T-helper 2 cell (primary cell): ENCODE measurements around the gene RBM33.

Experiments used
- DNase-seq, 5 experiments: peaks; one replicate each; pipeline versions ENCODE4 v3.0.0 to v3.0.0-alpha.2; 2012 to 2022

RBM33 gene

DNA sequence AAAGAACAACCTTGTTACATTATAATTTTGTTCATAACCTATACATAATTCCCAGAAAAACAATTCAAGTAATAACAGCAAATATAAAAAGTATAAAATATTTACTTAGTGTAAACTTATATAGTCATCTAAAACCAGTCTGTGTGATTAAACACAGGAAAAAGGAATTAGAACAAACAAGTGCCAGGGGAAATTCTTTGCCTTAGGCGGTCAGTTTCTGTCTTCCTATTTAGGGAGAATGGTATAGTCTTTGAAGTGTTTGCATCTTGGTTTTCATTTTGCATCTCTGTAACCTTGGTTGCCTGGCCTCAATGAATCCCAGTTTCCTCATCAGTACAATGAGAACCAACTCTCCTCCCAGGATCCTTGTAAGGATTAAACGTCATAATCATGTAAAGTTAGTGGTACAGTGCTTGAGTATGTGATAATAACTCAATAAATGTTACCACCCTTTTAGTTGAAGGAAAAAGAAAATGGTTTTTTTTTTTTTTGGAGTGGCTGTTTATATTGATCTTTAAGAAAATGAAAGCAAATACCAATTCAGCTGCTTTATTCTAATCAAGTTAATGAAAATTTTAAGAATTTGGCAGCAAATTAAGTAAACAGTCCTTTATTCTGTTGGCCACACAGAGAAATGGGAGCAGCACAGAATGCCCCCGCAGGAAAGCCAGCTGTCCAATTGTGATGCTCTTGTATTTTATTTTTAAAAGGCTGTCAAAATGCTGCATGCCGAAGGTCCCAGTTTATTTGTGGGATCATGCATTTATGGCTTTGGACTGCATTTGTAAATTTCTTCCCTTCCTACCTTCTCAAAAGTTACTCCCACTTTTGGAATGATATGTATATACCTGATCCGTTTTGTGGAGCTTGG is 106.0 kb downstream of the RBM33 start:
- DNase-seq: no peak

DNA sequence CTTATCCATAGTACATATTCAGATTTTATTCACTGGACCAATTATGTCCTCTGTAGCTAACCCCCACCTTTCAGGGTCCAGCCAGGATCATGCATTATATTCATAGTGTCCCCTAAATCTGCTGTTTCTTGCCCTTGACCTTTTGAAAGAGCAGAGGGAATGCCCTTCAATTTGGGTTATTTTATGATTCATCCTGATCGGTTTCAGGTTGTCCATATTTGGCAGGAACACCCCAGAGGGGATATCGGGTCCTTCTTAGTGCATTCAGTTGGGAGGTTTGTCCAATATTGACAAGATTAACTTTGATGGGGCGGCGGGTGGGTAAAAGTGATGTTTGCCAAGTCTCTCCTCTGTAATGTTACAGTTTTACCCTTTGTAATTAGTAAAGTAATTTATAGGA is 106.9 kb downstream of the RBM33 start:
- no peak for DNase-seq

DNA sequence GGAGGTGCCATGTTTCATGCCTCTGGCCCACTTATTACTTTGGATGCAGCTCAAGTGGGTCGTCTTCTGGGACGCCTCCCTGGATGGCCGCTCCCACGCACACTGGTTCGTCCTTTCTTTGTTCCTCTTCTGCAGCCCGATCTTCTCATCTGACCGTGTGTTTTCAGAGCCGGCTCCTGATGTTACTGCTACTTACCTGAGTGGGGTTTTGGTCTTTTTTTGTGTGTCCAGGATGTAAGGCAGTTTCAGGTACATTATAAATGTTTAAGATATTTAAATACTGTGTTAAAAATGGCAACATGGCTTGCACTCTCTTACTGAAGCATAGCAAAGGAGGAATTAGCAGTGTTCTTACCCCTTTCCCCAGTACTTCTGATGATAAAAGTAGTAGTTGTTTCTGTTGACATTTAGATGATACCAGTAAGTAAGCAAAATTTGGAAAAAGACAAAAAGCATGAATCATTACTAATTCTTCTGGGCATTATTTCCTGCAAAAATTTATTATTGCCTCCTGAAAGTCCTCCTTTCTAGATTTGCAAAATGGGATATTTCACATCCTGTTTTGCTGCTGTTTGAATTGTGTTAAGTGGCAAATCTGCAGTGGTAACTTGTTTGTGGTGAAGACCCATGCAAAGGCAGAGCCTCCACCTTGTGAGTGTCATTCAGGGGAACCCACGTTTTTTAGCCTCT is 108.4 kb downstream of the RBM33 start:
- DNase-seq: no peak

DNA sequence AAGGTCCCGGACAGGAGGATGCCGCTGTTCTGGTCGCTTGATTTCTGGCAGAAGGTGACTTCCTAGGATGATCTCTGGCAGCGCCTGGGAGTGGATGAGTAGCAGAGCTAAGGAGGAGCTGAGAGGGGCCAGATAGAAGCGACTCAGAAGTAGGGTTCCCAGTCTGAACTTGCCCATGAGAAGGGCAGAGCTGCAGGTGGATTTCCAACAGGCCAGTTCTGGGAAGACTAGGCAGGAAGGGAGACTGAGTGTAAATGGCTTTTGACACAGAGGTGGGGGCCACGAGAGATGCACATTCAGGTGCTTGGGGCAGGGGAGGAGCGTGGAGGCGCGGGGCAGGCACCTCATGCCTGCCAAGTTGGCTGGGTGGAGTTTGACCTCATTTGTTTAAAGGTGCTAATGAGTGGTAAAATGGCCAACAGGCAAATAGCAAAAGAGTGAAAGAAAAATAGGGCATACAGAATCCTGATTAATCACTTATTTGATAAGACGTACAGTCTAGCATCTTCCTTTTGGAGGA is 109.0 kb downstream of the RBM33 start:
- DNase-seq: no peak

DNA sequence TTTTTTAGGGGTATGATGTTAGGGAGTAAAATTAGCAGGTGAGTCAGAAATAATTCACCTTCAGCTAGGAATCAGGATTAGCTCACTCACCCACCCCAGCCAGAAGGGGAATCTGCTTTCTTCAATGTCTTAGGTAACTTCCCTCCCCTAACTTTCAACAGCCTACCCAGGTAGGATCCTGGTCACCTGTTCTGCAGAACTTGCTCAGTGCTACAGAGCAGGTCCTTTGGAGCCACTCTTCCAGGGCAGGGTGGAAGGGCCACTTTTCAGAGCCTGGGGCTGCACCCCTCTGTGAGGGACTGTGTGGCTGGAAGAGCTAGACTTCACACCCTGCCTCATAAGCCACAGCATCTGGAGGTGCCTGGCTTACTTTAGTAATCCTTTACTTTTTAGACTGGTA is 109.7 kb downstream of the RBM33 start:
- no peak for DNase-seq

DNA sequence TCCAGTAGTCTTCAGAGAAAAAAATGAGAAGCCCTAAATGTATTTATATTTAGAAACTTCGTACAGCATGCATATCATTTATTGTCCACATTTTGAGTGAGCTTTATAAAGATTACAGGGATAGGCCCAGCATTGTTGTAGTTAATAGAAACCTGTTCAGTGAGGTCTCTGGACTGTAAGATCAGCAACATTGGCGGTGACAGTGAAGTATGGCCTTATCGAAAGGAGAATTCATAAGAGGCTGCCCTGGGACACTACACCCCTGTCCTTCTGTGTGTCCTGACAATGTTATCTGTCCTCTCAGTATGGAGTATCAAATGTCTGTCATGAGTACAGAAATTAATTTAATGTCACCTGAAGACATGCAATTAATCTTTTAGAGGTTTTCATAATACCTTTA is 110.6 kb downstream of the RBM33 start:
- DNase-seq: no peak

DNA sequence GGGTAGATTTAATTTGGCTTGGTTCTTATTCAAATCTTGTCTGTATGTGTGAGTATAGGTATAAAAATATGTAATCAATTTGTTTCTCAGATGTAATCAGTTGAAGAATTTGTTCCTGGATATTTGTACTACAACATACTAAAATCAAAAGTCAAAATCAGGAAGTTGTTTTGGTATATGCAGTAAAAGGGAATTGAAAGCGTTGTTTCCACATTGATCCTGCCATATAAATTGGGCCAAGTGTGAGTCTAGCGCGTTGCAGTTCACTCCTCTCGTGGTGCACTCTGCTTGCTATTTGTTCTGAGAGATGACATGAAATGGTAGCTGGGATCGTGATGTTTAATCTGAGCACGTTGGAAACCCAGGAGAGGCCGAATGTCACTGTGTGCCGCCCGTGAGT is 111.9 kb downstream of the RBM33 start:
- DNase-seq: no peak

DNA sequence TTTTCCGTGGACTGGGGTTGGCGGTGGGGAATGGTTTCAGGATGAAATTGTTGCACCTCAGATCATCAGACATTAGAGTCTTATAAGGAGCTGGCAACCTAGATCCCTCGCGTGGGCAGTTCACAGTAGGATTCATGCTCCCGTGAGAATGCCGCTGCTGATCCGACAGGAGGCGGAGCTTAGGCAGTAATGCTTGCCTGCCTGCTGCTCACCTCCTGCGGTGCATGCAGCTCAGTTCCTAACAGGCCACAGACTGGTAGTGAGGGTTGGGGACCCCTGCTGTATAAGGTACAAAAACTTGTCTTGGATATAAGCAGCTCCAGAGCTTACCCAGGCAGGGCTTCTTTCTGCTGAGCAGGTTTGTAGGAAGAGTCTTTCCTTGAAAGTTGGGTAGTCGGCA is 113.9 kb downstream of the RBM33 start:
- no peak for DNase-seq

DNA sequence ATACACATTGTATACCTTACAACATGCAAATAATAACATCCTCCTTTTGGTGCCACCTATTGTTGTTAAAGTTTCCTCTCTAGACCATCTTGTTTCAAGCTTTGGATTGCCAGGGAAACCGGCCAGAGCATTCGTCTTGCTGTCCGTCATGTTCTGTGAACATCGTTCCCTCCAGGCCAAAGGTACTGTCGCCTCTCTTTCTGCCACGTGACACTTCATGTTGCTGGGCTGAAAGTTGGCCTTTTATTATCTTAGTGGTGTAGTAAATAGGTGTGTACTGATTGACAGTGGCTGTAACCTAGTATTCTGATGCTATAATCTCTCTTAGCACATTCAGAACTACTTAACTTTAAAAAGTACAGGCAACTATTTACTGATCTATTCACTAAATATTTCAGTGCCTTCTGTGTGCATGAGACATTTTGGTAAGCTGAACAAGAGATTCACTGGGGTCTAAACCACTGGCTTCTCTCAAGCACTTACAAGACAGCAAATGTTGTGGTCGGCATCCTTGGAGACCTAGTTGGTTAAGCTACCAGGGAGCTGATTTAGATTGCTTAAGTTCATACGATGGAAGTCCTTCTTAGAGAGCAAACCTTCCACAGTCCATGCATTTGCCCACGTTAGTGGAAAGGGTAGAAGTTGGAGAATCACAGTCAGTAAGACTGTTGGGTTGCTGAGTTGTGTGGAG is 115.4 kb downstream of the RBM33 start:
- no peak for DNase-seq

DNA sequence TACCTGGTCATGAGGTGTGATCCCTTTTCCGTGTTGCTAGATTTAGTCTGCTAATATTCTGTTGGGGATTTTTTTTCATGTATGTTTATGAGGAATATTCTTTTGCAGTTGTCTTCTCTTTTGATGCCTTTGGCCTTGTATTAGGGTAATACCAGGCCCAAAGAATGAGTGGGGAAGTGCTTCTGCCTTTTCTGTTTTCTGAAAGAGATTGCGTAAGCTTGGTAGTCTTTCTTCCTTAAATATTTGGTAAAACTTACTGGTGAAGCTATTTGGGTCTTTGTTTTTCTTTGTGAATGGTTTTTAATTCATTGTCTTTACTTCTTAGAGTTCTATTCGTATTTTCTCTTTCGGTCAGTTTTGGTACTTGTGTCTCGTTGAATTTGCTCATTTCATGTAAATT is 116.7 kb downstream of the RBM33 start:
- DNase-seq: no peak

DNA sequence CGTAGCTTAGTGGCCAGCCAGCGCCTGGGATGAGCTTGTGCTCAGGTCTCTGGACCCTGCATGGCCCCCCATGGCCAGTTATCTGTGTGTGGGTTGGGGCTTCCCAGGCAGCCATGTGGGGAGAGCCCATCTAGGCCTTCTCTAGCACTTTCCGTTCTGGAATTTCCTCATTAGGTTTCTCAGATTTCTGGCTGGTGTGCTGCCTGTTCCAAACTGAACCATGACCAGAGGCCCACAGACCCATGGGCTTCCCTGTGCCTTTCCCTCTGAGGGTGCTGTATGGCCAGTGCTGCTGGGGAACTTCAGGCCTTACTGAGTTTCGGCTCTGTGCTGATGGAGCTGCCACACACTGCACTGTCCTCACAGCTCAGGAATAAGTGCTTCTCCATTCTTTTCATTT is 117.6 kb downstream of the RBM33 start:
- no peak for DNase-seq

DNA sequence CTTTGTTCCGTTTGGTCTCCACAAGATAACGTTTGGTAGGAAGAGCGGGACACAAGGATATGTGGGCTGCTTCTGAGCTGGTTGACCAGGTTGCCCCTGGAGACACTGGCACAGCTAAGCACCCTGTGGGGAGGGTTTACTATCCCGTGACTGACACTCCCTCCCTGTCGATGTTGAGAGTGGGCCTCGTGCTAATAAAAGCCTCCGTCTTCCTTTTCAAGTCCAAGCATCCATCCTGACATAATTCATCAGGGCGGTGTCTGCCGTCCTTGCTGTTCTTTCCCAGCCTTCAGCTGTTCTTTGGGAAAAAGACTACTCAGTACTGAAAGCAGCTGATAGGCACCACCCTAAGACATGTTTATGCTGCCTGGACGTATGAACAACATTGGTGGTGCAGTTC is 118.2 kb downstream of the RBM33 start:
- DNase-seq: no peak

DNA sequence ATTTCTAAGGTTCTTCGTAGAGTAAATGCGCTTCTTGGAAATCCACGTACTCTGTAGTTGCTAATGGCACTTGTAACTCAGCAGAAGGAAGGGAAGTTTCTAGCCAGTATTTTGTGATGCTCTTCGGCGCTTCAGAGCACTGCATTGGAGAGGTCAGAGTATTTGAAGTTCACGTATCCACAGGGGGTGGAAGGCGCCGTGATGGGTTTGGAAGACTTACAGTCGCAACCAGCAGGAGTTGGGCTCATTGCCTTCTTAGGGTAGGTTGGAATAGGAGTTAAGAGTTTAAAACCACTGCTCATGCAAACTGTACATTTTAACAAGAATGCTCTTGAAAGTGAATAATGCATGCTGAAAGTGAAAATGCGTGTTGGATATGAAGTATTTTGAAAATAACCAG is 118.7 kb downstream of the RBM33 start:
- DNase-seq: no peak

DNA sequence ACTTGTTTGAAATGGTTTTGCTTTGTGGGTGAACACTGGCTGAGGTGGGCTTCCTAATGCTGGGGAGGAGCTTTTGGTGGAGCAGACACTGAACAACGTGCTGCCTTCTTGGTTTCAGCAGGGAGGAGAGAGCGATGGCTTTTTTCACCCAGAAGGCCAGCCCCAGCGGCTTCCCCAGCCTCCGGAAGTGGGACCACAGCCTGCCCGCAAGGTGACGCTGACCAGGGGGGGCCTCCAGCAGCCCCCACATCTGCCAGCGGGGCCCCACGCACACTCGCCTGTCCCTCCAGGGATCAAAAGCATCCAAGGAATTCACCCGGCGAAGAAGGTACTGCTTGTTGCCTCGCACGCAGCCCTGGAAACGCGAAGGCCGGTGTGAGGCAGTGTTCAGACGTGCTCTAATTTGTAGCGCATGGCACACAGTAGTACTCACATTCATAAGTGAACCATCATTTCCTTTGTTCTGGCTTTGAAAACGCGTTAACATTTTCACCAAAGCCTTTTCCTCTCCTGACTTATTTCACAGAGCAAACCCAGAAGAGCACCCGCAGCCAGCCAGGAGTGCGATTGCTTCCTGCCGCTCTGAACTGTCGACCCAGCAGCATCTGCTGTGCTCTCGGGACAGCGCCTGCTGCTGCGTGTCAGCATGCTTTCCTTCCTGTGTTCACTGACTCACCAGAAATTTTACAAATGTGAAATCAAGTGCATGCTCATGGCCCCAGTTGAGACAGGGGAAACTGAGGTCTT is 119.4 kb downstream of the RBM33 start:
- peak in 3 of 5 experiments; percentile 19 to 84 (median 51) for DNase-seq

DNA sequence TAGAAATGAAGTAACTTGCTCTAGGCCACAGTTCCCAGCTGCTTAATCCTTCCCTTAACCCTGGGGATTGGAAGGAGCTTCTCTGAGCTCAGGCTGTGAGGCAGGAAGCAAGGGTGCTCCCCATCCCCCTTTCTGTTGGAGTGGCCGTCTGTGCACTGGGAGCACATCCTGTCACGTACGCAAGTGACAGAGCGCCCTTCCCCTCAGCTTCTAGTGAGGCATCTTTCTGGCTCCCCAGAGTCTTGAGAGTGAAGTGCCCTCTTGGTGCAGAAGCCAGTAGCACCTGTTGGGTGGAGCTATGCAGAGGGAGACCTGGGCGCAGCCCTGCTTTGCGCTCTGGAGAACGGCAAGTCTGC is 120.0 kb downstream of the RBM33 start:
- DNase-seq: peak in 1 of 5 experiments; percentile 70

DNA sequence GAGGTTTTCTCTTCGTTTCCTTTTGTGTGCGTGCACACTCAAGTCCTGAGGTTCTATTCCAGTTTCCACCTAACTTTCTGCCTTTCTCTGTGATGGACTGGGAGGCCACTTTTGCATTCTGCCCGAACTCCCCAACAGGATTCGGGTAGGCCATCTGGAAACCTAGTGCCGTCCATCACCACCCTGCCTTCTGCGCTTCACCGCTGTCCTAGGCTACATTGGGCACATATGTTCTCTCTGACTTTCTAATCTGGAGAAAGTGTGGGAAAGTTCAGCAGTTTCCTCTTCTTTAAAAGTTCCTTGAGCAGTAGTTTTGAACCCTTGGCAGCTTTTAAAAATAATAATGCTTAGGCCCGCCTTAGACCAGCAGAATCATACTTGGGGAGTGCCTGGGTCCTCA is 121.0 kb downstream of the RBM33 start:
- no peak for DNase-seq

DNA sequence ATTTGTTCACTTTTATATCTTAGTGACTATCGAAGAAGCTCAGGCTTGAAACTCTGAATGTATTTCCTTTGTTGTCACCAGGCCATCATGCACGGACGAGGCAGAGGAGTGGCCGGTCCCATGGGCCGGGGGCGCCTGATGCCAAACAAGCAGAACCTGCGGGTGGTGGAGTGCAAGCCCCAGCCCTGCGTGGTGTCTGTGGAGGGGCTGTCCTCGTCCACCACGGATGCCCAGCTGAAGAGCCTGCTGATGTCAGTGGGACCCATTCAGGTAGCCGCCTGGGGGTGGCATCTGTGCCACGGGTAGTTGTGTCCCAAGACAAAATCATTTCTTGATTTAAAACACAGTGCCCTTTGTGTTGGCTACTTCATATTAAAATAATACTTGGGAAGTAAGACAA is 121.9 kb downstream of the RBM33 start:
- DNase-seq: no peak

DNA sequence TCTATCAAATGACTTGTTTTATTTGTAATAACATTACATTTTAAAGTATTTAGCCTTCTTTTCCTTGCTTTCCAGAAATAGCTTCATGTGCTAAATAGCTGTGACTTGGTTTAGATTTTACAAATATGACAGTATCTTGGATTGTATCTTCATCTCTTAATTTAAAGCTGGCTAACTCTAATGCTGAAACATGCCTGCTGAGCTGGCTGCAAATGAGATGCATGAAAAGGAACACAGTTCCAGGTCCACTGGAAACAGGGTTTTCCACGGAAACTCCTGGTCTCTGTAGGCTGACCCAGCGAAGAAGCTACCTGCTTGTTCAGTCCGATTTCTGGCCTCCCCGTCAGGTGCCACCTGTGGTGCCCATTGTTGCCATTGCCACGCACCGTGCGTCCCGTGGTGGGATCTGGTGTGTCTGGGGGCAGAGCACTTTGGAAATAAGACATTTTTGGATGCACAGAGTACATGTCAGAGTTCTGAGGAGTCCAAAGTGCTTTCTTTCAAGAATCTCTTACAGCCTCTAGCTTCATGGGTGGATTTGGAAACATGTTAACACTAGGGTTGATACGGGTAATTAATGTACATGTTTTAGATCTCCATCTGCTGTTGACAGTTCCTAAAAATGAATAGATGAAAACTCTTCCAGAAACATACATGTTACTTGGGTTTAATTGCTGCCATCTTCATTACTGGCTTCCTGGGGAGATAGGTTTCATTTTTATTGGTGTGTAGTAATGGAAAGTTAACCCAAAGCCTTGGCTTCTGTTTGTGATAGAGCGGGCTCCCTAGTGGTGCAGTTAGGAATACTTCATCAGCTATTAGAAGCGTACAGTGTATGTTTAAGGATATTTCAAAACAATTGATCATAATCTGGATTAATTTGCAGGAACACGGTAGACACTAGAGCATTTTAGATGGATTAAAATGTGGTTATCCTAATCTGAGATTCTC is 122.8 kb downstream of the RBM33 start:
- DNase-seq: no peak

DNA sequence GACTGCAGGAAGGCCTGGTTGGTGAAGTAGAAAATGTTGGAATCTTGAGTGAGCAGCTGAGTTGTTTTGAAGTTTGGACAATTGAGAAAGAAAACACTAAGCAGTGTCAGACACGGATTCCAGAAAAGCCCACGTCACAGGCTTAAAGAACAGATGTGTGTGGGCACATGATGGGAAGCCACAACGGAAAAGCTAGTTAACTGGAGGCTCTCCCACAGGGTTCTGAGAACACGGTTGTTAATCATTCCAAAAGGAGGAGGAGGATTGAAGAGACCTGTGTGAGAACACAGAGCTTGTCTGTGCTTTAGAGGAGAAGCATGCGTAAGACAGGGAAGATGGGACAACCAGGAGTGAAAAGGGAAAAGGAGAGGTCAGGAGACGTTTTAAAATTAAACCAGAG is 125.2 kb downstream of the RBM33 start:
- DNase-seq: no peak

DNA sequence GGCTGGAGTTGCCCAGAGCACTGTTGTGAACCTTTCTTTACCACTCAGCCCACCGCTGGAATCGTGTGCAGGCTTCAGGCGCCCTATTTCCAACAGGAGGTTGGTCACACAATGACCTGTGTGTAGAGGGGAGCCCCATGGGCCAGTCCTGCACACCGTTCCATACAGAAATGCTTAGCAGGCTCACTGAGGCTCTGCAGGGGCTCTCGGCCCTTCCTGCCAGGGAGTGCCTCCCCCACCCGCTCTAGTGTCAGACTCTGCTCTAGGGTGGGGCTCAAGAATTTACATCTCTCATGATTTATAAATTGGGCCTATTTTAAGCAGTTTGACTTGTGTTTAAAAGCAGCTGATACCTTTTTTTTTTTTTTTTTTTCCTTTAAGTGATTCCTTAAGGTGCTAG is 125.8 kb downstream of the RBM33 start:
- DNase-seq: no peak

DNA sequence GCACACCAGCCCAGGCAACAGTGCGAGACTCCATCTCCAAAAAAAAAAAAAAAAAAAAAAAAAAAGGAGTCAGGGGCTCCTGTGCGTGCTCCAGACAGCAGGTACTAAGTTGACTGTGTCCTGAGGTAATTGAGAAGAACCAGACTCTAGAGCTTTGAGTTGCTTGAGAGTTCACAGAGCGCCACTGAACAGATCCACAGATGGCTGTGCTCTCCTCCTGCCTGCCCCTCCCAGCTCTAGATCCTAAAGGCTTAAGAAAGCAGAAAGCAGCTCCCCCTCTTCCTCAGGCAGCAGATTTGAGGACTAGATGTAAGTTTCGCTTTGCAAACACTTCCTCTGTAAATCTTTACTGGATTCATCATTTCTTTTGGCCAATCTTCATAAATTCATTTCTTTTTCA is 129.1 kb downstream of the RBM33 start:
- DNase-seq: no peak

DNA sequence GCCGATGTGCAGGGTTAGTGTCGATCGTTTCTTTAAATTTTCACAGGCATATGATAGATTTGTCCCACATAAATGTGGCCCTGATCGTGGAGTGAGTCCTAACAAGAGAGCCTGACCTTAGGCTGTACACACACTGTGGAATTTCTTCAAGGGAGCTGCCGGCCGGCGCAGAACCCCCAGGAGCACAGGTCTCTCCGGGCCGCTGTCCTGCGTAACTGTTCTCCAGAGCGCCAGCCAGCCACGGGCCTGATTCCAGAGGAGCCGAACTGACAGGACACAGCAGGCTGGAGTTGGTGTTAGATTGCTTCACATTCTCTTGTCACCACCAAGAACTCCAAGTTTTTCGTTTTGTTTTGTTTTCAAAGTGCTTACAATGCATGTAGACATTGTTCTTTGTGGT is 130.5 kb downstream of the RBM33 start:
- no peak for DNase-seq
